ENCODE measurements around the gene NRG2. TPM values are rescaled to one million over a fixed set of nuclear protein-coding genes. Genes with fewer than 3 reads are reported as not detected.

The NRG2 gene
- total and polyA plus RNA-seq, 2 of the 4 experiments (the other 2 are of a cell fraction) = 0.18 TPM; not detected in 1

- Histone ChIP-seq H4K8ac (ENCODE audit: low read depth in 2 of 2, low read length in 2 of 2) (no peak overlapping the region), H3K56ac (ENCODE audit: extremely low read depth, insufficient read depth, low read length) (no peak overlapping the region), H2BK15ac (ENCODE audit: low read depth, low read length) (no peak overlapping the region), H3K9ac (ENCODE audit: low read depth, low read length) (no peak overlapping the region), H2AFZ (replicated peaks; ENCODE audit: low read length, poor library complexity) (no peak overlapping the region), H4K91ac (ENCODE audit: insufficient read depth, low read depth, low read length) (no peak overlapping the region), H2BK20ac (ENCODE audit: low read depth, low read length) (no peak overlapping the region), H3K4me3 (ENCODE audit: insufficient read depth, low read depth, low read length) (no peak overlapping the region), H2BK120ac (ENCODE audit: low read depth, low read length) (no peak overlapping the region), H3K18ac (ENCODE audit: low read depth, low read length) (no peak overlapping the region), H3K4me2 (ENCODE audit: low read depth, low read length) (no peak overlapping the region), H3K14ac (replicated peaks; ENCODE audit: low read depth, low read length) (no peak overlapping the region), H3K23ac (ENCODE audit: low read depth, low read length) (no peak overlapping the region), H2BK5ac (ENCODE audit: low read depth, low read length, poor library complexity, severe bottlenecking) (no peak overlapping the region), H3K9me1 (ENCODE audit: insufficient read depth, low read length) (no peaks in the 10 kb centered on the region), H2AK9ac (replicated peaks; ENCODE audit: low read depth, low read length, poor library complexity) (peak overlapping the region; percentile 53), H3K9me3 (ENCODE audit: control insufficient read depth, insufficient read depth, low read length) (no peaks in the 10 kb centered on the region), H2AK5ac (ENCODE audit: low read depth, low read length) (no peak overlapping the region), H3K27ac (ENCODE audit: insufficient read depth, low read length) (no peak overlapping the region), H3K4me1 (ENCODE audit: control insufficient read depth, insufficient read depth, low read length) (no peaks in the 10 kb centered on the region), H3K27me3 (ENCODE audit: control insufficient read depth, insufficient read depth, low read length) (peaks cover 37% of the 10 kb centered on the region), H3K79me1 (ENCODE audit: low read depth in 1 of 2, low read length in 2 of 2) (no peaks in the 10 kb centered on the region), H3K36me3 (ENCODE audit: control insufficient read depth, insufficient read depth, low read length) (no peaks in the 10 kb centered on the region), H4K20me1 (ENCODE audit: insufficient read depth, low read length) (no peaks in the 10 kb centered on the region), H4K5ac (ENCODE audit: low read depth, low read length) (no peak overlapping the region), H3K4ac (ENCODE audit: low read depth, low read length) (no peak overlapping the region)
- no peak for DNase-seq
- ATAC-seq (ENCODE audit: low read depth) = no peak
- intact Hi-C loops (cut with micrococcal nuclease) = no loop called here
- TF ChIP-seq RAD21 (IDR thresholded peaks at IDR 0.05; ENCODE audit: low read length) = no peak
- TF ChIP-seq NFE2L2 (IDR thresholded peaks at IDR 0.05; ENCODE audit: low read depth, low read length) = no peak
- TF ChIP-seq SMC3 (IDR thresholded peaks at IDR 0.05; ENCODE audit: low read depth, low read length) = no peak
- POLR2A ChIA-PET (ENCODE audit: unreplicated experiment) = no interaction called here
- BruUV-seq (replicated peaks) = no TSS peak
- CTCF ChIA-PET = no interaction called here
- in situ Hi-C loops (cut with MboI; ENCODE audit: low sequenced_read_pairs) = no loop called here
- dilution Hi-C loops (cut with HindIII; ENCODE audit: low sequenced_read_pairs, unreplicated experiment) = no loop called here
- WGBS, 2 experiments (ENCODE audit: extremely low coverage in 2 of 2, insufficient read length in 1 of 2) = no CpG with 5 or more reads among the region's 4 CpGs
Measured at GRCh38 chr5:140005145-140005591, 37.9 kb downstream of the NRG2 start.

Measured in IMR-90 (cell line).